ENCODE results near the gene CERS4.

- TF ChIP-seq, protein P1, sequence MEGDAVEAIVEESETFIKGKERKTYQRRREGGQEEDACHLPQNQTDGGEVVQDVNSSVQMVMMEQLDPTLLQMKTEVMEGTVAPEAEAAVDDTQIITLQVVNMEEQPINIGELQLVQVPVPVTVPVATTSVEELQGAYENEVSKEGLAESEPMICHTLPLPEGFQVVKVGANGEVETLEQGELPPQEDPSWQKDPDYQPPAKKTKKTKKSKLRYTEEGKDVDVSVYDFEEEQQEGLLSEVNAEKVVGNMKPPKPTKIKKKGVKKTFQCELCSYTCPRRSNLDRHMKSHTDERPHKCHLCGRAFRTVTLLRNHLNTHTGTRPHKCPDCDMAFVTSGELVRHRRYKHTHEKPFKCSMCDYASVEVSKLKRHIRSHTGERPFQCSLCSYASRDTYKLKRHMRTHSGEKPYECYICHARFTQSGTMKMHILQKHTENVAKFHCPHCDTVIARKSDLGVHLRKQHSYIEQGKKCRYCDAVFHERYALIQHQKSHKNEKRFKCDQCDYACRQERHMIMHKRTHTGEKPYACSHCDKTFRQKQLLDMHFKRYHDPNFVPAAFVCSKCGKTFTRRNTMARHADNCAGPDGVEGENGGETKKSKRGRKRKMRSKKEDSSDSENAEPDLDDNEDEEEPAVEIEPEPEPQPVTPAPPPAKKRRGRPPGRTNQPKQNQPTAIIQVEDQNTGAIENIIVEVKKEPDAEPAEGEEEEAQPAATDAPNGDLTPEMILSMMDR (IDR thresholded peaks at IDR 0.05; ENCODE audit: borderline replicate concordance, extremely low read depth, low read length, poor library complexity, severe bottlenecking) = no peak
- no peak for TF ChIP-seq EZH2 (IDR thresholded peaks at IDR 0.05; ENCODE audit: borderline replicate concordance, low read depth, low read length, severe bottlenecking)
These were observed 41.2 kb upstream of the CERS4 start for GRCh38 chr19:8167985-8168384.

Measured in DND-41 (cell line).